Measurements from ENCODE around the gene HPX.

DNA sequence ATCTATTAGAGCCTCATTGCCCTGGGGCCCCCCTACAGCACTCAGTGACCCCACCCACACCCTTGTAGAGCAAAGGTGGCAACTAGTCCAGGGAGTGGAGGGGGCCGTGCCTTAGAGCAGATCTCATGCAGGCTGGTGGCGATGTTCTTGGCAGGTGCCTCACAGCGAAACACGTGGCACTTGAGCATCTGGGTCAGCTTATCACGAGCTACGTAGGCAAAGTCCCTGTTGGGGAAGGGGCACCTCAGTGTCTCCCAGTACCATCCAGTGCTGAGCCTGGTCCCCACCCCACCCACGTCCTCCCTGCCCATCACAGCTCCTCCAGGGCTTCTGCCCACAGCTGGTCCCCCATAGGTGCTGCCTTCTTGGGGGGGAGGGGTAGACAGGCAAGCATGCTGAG is 39.3 kb downstream of the HPX start:
- TF ChIP-seq, protein P1, sequence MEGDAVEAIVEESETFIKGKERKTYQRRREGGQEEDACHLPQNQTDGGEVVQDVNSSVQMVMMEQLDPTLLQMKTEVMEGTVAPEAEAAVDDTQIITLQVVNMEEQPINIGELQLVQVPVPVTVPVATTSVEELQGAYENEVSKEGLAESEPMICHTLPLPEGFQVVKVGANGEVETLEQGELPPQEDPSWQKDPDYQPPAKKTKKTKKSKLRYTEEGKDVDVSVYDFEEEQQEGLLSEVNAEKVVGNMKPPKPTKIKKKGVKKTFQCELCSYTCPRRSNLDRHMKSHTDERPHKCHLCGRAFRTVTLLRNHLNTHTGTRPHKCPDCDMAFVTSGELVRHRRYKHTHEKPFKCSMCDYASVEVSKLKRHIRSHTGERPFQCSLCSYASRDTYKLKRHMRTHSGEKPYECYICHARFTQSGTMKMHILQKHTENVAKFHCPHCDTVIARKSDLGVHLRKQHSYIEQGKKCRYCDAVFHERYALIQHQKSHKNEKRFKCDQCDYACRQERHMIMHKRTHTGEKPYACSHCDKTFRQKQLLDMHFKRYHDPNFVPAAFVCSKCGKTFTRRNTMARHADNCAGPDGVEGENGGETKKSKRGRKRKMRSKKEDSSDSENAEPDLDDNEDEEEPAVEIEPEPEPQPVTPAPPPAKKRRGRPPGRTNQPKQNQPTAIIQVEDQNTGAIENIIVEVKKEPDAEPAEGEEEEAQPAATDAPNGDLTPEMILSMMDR (IDR thresholded peaks at IDR 0.05) = no peak
- TF ChIP-seq EP300 (IDR thresholded peaks at IDR 0.05) = no peak
- no peak for TF ChIP-seq POLR2A (IDR thresholded peaks at IDR 0.05)

Data from stomach (tissue), 4 donors.